Stimulated activated CD4-positive, alpha-beta T cell treated with anti-CD3 and anti-CD28 coated beads, Interleukin-12 subunit alpha, Interleukin-12 subunit beta, amount 100 ng/mL, for 24 hours (primary cell): ENCODE measurements around the gene TSKU.

ENCODE experiments used
- DNase-seq, 2 experiments: peaks; one replicate each; pipeline ENCODE4 v3.0.0-alpha.2; 2020; ENCODE audit warnings: low read depth in 2 of 2

The TSKU gene

GRCh38 chr11:76752321-76753143, 30.6 kb upstream of the TSKU start:
- no peak for DNase-seq

DNA sequence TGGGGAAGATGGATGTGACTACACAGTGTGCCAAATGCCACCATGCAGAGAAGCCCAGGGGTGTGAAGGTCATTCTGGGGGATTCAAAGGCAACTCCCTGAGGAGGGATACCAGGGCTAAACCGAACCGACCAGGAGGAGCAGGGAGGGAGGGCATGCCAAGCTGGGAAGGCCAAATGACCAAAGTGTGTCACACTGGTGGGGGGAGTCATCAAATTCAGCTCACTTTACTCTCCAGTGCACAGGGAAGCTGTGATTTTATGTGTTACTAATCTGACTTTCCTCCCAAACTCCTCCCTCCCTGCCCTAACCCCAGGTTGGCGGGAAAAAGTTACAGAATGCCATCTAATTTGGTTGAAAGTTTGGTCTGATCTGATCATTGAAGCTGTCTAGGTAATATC, 29.7 kb upstream of the TSKU start:
- DNase-seq: no peak

DNA sequence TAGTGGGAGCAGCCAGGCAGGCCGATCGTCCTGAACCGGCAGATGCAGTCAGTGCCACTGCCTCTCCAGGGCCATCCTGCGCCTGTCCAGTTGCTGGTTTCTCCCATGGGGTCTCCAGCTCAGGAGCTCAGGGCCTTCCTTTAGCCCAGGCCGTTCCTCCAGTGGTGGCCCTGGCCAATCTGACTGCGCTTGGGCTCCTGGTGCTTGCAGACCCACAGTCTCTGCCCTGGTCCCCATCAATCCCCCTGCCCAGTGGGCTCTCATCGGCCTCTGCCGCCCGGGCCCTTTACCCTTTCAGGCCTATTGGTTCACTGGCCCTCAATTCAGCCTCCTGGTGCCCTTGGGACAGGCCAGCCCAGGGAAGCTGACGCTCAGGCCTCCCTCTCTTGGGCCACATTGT, 29.2 kb upstream of the TSKU start:
- DNase-seq: no peak

- DNase-seq: no peak
Observed at GRCh38 chr11:76756341-76756741, 26.8 kb upstream of the TSKU start.

DNA sequence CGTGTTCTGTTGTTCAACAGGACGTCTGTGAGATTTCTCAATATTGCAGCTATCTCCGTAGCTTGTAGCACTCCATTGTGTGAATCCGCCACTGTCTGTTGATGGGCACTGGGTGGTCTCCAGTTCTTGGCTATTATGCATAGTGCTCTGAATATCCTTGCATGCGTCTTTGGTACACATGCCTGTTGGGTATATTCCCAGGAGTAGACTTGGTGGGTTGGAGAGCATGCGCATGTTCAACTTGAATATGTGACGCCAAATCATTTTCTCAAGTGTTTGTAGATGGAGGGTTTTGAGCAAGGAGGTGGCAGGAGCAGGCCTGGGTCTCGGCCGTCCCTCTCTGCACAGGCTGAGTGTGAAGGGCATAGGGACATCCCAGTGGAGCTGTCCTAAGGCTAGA, 24.8 kb upstream of the TSKU start:
- DNase-seq: no peak

- DNase-seq: no peak
Observed at GRCh38 chr11:76759092-76759491, 24.1 kb upstream of the TSKU start.

DNA sequence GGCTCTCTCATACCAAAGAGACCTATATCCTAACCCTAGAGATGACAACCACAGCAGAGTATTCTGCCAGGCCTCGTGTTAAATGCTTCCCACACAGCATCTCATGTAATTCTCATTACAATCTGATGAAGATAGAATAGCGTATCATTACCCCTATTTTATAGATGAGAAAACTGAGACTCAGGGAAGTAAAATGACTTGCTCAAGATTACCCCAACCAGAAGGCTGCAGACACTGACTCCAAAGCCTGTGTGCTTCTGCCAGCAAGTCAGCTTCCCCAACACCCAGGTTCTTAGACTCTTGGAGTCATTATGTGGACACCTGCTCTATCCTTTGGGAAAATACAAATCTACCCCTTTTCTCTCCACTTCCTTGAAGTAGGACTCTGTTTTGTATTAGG, 23.6 kb upstream of the TSKU start:
- DNase-seq: no peak

- no peak for DNase-seq
Observed at GRCh38 chr11:76760236-76760635, 22.9 kb upstream of the TSKU start.

- DNase-seq: no peak
Observed at GRCh38 chr11:76761718-76762355, 21.3 kb upstream of the TSKU start.

GRCh38 chr11:76762356-76762752, 20.8 kb upstream of the TSKU start:
- no peak for DNase-seq

GRCh38 chr11:76762867-76763572, 20.1 kb upstream of the TSKU start:
- DNase-seq: no peak

DNA sequence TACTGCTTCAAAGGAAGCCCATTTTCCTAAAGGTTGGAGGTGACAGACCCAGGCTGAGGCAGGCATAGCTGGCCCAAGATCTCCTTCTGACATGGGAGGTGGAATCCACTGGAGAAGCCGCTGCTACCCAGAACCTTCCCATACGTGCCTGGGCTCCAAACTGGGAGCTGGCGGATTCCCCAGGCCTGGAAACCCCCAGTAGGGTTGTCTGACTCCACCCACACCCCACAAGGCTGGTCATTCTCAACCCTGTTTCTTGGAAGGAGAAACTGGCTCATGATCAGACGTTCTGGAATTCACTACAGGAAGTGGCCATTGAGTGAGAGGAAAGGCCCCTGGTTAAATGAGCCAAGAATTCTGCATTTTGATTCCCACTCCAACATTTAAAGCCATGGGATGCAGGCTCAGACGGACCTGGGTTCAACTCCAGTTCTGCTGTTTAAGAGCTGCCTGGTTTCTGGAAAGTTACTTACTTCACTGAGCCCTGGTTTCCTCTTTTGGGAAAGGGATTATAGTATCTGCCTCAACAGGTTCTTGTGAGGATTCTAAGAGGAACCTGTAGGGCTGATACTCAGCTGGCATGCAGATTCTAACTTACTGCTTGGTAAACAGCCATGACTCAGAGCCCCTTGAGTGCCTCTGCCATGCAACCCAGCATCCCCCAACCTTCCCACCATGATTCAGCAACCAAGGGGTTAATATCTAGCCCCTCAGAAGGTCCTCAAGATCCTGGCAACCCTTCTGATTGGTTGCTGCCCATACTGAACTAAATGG, 19.4 kb upstream of the TSKU start:
- DNase-seq: no peak

- DNase-seq: no peak
Observed at GRCh38 chr11:76764941-76765665, 18.1 kb upstream of the TSKU start.

DNA sequence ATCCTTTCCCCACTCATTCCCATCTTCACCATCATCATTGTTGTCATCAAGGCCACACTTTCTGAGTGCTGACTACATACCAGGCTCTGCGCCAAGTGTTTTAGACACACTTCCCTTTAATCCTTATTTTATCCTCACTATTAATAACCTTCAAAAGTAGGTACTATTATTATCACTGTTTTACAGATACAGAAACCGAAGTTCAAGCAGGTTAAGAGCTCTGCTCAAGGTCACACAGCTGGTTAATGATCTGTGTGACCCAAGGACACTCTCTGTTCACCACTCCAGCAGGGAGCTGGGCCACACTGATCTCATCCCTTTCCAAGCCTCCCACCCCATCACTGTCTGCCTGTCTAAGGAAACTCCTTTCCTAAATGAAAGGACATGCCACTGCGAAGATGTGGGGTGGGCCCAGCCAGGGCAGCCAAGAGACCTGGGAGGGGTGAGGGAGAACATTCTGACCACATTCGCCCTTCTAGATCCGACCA, 17.2 kb upstream of the TSKU start:
- DNase-seq: no peak

DNA sequence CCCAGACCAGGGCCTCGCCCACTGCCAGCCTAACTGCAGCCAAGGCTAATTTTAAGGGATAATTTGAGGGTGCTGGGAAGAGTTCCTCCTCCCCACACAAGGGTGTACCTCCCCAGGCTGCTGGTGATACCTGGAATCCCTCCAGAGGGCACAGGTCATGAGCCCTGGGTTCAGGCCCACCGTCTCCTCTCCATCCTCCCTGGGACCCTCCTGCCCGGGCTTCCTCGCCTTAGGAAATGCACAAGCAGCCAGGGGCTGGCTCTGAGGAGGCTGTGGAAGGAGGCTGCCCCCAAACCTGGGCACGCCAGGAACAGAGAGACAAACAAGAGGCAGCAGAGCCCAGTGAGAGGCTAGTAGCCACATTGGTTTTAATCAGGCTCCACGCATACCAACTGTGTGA, 16.6 kb upstream of the TSKU start:
- DNase-seq: no peak

- no peak for DNase-seq
Observed at GRCh38 chr11:76767659-76768058, 15.5 kb upstream of the TSKU start.

GRCh38 chr11:76768088-76768908, 14.9 kb upstream of the TSKU start:
- no peak for DNase-seq

- no peak for DNase-seq
Observed at GRCh38 chr11:76768909-76769560, 14.1 kb upstream of the TSKU start.

DNA sequence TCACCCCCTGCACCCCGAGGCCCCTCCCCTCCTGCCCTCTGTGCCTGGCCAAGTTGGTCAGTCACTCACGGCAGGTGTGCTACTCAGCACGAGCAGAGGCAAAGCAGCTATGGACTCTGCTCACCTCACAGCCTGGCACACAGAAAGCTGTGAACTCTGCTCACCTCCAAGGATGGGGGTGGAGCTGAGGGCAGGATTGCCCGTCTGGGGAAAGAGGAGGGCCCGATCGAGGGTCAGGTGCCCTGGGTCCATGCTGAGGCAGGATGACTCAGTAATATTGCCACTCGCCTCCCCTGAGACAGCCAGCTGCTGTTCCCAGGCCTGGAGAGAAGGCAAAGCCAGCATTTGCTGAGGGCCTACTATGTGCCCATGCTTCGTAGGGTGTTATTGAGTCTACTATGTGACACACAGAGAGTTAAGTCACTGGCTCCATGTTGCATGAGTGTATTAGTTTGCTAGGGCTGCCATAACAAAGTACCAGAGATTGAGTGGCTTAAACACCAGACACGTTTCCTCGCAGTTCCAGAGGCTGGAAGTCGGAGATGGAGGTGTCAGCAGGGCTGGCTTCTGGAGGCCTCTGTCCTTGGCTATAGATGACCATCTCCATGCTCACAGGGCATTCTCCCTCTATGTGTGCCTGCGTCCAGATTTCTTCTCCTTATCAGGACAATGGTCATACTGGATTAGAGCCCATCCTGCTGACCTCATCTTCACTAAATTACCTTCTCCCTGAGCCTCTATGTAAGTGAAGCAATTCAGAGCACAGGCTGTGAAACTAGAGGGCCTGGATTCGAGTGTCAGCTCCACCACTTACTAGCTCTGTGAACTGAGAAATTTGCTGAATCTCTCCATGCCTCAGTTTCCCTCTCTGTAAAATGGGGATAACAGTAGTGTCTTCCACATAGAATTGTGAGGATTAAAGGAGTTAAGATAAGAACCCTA, 13.2 kb upstream of the TSKU start:
- no peak for DNase-seq
